ENCODE data around the gene TREML4.

DNA sequence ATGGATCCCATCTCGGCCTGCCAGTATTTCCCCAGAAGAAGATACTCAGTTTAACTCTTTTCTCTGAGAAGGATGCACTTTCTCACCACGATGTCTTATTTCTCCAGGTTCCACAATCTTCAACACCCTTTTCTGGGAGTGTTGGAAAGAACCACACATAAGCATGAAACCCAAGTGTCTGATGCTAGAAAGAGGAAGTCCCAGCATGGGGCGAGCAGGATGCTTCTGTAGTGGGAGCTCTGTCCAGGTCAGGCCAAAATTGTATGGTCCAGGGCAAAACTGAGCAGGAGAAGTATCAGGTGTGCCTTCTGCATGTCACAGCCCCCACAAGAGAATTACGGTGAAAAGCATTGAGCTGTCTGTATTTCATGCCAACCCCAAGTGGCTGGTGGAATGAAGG lies 47.3 kb downstream of the TREML4 start:
- TF ChIP-seq, protein P1, sequence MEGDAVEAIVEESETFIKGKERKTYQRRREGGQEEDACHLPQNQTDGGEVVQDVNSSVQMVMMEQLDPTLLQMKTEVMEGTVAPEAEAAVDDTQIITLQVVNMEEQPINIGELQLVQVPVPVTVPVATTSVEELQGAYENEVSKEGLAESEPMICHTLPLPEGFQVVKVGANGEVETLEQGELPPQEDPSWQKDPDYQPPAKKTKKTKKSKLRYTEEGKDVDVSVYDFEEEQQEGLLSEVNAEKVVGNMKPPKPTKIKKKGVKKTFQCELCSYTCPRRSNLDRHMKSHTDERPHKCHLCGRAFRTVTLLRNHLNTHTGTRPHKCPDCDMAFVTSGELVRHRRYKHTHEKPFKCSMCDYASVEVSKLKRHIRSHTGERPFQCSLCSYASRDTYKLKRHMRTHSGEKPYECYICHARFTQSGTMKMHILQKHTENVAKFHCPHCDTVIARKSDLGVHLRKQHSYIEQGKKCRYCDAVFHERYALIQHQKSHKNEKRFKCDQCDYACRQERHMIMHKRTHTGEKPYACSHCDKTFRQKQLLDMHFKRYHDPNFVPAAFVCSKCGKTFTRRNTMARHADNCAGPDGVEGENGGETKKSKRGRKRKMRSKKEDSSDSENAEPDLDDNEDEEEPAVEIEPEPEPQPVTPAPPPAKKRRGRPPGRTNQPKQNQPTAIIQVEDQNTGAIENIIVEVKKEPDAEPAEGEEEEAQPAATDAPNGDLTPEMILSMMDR (IDR thresholded peaks at IDR 0.05 in 8 of 11, conservative IDR thresholded peaks at IDR 0.05 in 3 of 11) = no peak
- no peak for TF ChIP-seq POLR2AphosphoS5 (IDR thresholded peaks at IDR 0.05)
- TF ChIP-seq POLR2A (IDR thresholded peaks at IDR 0.05) = no peak
